H1 (cell line): ENCODE data around the gene GPRC5D. TPM values are rescaled to one million over a fixed set of nuclear protein-coding genes. Genes with fewer than 3 reads are reported as not detected.

Source experiments
- CTCF ChIA-PET: fragments of 300-600 bp; sonication (Branson Sonifier 250); formaldehyde crosslinking; loops from one replicate; lab custom pipeline; 2021; ENCODE audit not compliant: partially characterized antibody; lab: Charles Lee
- POLR2A ChIA-PET: fragments of 300-600 bp; sonication (Branson Sonifier 250); formaldehyde crosslinking; loops from one replicate; lab custom pipeline; 2021; ENCODE audit warnings: inconsistent platforms; ENCODE audit not compliant: partially characterized antibody; lab: Charles Lee
- DNase-seq, 2 experiments: peaks; one replicate each; pipeline versions ENCODE4 v3.0.0 to v3.0.0-alpha.2; 2010 to 2022; ENCODE audit warnings: low spot score in 2 of 2, low read depth in 1 of 2, mixed read lengths in 1 of 2
- FAIRE-seq: peaks from 2 replicates; lab custom pipeline; 2011; peaks lifted over from hg19 to GRCh38; lab: Jason Lieb, UNC
- H2AFZ ChIP-seq: 2 replicates; pipeline ENCODE4 v1.8.1; 2012; ENCODE audit warnings: low read length, inconsistent platforms
- H2AK5ac ChIP-seq: 2 replicates; pipeline ENCODE4 v1.6.1; 2013; ENCODE audit warnings: low read depth, low read length
- H2BK120ac ChIP-seq: replicated peaks from 2 replicates; pipeline ENCODE3; 2013; ENCODE audit warnings: low read depth, low read length, inconsistent platforms
- H2BK12ac ChIP-seq: 2 replicates; pipeline ENCODE4 v1.6.1; 2013; ENCODE audit warnings: low read depth, low read length
- H2BK15ac ChIP-seq: 2 replicates; pipeline ENCODE4 v1.6.1; 2013; ENCODE audit warnings: low read length
- H2BK20ac ChIP-seq: 2 replicates; pipeline ENCODE4 v1.6.1; 2013; ENCODE audit warnings: low read length
- H2BK5ac ChIP-seq: 2 replicates; pipeline ENCODE4 v1.6.1; 2013; ENCODE audit warnings: low read depth, low read length
- H3K14ac ChIP-seq: 2 replicates; pipeline ENCODE4 v1.6.1; 2013; ENCODE audit warnings: inconsistent platforms; ENCODE audit not compliant: insufficient read length
- H3K18ac ChIP-seq: 2 replicates; pipeline ENCODE4 v1.6.1; 2013; ENCODE audit warnings: low read length; ENCODE audit errors: extremely low read depth
- H3K23ac ChIP-seq: 2 replicates; pipeline ENCODE4 v1.6.1; 2013; ENCODE audit warnings: inconsistent platforms; ENCODE audit not compliant: insufficient read length
- H3K23me2 ChIP-seq: 2 replicates; pipeline ENCODE4 v1.6.1; 2013; ENCODE audit warnings: low read depth, low read length
- H3K27ac ChIP-seq: 2 replicates; pipeline ENCODE4 v1.6.1; 2011; ENCODE audit warnings: low read depth, low read length, inconsistent platforms
- H3K27me3 ChIP-seq, 4 experiments: replicated peaks in 1 of 4; 1 replicate in 1 of 4; 2 replicates in 3 of 4; pipeline versions ENCODE4 v1.6.1 to v1.8.1; 2011 to 2013; ENCODE audit warnings: low read length in 3 of 4, mild to moderate bottlenecking in 3 of 4, inconsistent platforms in 2 of 4, mixed read lengths in 2 of 4, moderate library complexity in 1 of 4; ENCODE audit not compliant: control insufficient read depth in 3 of 4, insufficient read depth in 3 of 4; ENCODE audit errors: extremely low read depth in 1 of 4
- H3K36me3 ChIP-seq, 4 experiments: 2 replicates each; pipeline versions ENCODE4 v1.6.1 to v1.8.1; 2011 to 2013; ENCODE audit warnings: mild to moderate bottlenecking in 4 of 4, low read length in 3 of 4, moderate library complexity in 2 of 4, control low read depth in 1 of 4, inconsistent platforms in 1 of 4; ENCODE audit not compliant: insufficient read depth in 4 of 4, control insufficient read depth in 2 of 4
- H3K4ac ChIP-seq: replicated peaks from 2 replicates; pipeline ENCODE3; 2013; ENCODE audit warnings: low read length, low read depth, mixed read lengths, inconsistent platforms; ENCODE audit not compliant: insufficient read length
- H3K4me1 ChIP-seq, 4 experiments: replicated peaks in 1 of 4; 1 replicate in 1 of 4; 2 replicates in 3 of 4; pipeline versions ENCODE4 v1.6.1 to v1.8.1; 2011 to 2013; ENCODE audit warnings: low read length in 3 of 4, inconsistent platforms in 2 of 4, mixed read lengths in 1 of 4; ENCODE audit not compliant: insufficient read depth in 4 of 4, control insufficient read depth in 3 of 4
- H3K4me2 ChIP-seq, 2 experiments: 2 replicates each; pipeline versions ENCODE4 v1.6.1 to v1.8.1; 2011 to 2013; ENCODE audit warnings: low read depth in 2 of 2, low read length in 2 of 2, control low read depth in 1 of 2, inconsistent platforms in 1 of 2, mild to moderate bottlenecking in 1 of 2; ENCODE audit not compliant: insufficient read depth in 1 of 2
- H3K4me3 ChIP-seq, 4 experiments: fragments of 200-600, 300-600 bp in 1 of 4; sonication (generic), shearing (Covaris generic), sonication (Bioruptor Twin) in 1 of 4; 2 replicates each; pipeline versions ENCODE4 v1.5.1 to v1.8.1; 2011 to 2016; ENCODE audit warnings: low read length in 4 of 4, low read depth in 3 of 4, control low read depth in 2 of 4, inconsistent platforms in 2 of 4, mild to moderate bottlenecking in 2 of 4, mixed read lengths in 1 of 4, moderate library complexity in 1 of 4; ENCODE audit not compliant: insufficient read depth in 2 of 4; ENCODE audit errors: extremely low read depth in 1 of 4
- H3K56ac ChIP-seq: replicated peaks from 2 replicates; pipeline ENCODE3; 2013; ENCODE audit warnings: low read depth, mild to moderate bottlenecking, mixed read lengths, low read length, inconsistent platforms; ENCODE audit not compliant: insufficient read length
- H3K79me1 ChIP-seq: 2 replicates; pipeline ENCODE4 v1.6.1; 2013; ENCODE audit warnings: low read depth, low read length, control low read depth
- H3K79me2 ChIP-seq, 2 experiments: 2 replicates each; pipeline versions ENCODE4 v1.6.1 to v1.8.1; 2012 to 2013; ENCODE audit warnings: low read length in 2 of 2, mild to moderate bottlenecking in 2 of 2, inconsistent platforms in 1 of 2; ENCODE audit not compliant: insufficient read depth in 2 of 2, control insufficient read depth in 1 of 2
- H3K9ac ChIP-seq, 4 experiments: replicated peaks in 1 of 4; 1 replicate in 1 of 4; 2 replicates in 3 of 4; pipeline versions ENCODE4 v1.6.1 to v1.8.1; 2011 to 2013; ENCODE audit warnings: low read depth in 3 of 4, low read length in 3 of 4, control low read depth in 2 of 4, mild to moderate bottlenecking in 2 of 4, moderate library complexity in 2 of 4, inconsistent platforms in 1 of 4; ENCODE audit errors: extremely low read depth in 1 of 4
- H3K9me3 ChIP-seq, 2 experiments: 2 replicates each; pipeline versions ENCODE4 v1.6.1 to v1.8.1; 2012 to 2013; ENCODE audit warnings: mild to moderate bottlenecking in 2 of 2, moderate library complexity in 2 of 2, control low read depth in 1 of 2, inconsistent platforms in 1 of 2, low read depth in 1 of 2, low read length in 1 of 2, mixed read lengths in 1 of 2; ENCODE audit not compliant: insufficient read depth in 2 of 2
- H4K20me1 ChIP-seq, 2 experiments: replicated peaks in 1 of 2; 2 replicates each; pipeline versions ENCODE3 to v1.8.1; 2011 to 2013; ENCODE audit warnings: inconsistent platforms in 2 of 2, low read length in 2 of 2, mild to moderate bottlenecking in 1 of 2; ENCODE audit not compliant: insufficient read depth in 2 of 2, control insufficient read depth in 1 of 2
- H4K5ac ChIP-seq: 2 replicates; pipeline ENCODE4 v1.6.1; 2013; ENCODE audit warnings: low read length, low read depth, mixed read lengths, inconsistent platforms; ENCODE audit not compliant: insufficient read length
- H4K8ac ChIP-seq: 2 replicates; pipeline ENCODE4 v1.8.0; 2013; ENCODE audit warnings: mild to moderate bottlenecking, moderate library complexity, low read length, inconsistent platforms; ENCODE audit not compliant: insufficient read depth; ENCODE audit errors: extremely low read depth
- H4K91ac ChIP-seq: replicated peaks from 2 replicates; pipeline ENCODE3; 2013; ENCODE audit warnings: low read length, mixed read lengths, inconsistent platforms; ENCODE audit not compliant: insufficient read length
- ATF2 ChIP-seq: IDR thresholded peaks from 2 replicates; pipeline ENCODE4 v1.6.1; 2012; ENCODE audit warnings: low read length, inconsistent platforms
- EGR1 ChIP-seq: IDR thresholded peaks from 2 replicates; pipeline ENCODE4 v1.6.1; 2011; ENCODE audit warnings: low read depth, low read length, borderline replicate concordance
- GTF2F1 ChIP-seq: IDR thresholded peaks from 2 replicates; pipeline ENCODE4 v1.6.1; 2012; ENCODE audit warnings: low read depth, low read length, improper control_type of control experiment, borderline replicate concordance
- KDM5A ChIP-seq: fragments of 200-600 bp; IDR thresholded peaks from 2 replicates; pipeline ENCODE4 v1.7.1; 2012; ENCODE audit warnings: mild to moderate bottlenecking, low read length, inconsistent platforms, mixed read lengths
- PHF8 ChIP-seq: fragments of 200-600 bp; sonication (generic); conservative IDR thresholded peaks from 2 replicates; pipeline ENCODE4 v1.7.1; 2012; ENCODE audit warnings: low read depth, mild to moderate bottlenecking, inconsistent platforms, low read length, moderate library complexity
- RXRA ChIP-seq: IDR thresholded peaks from 2 replicates; pipeline ENCODE4 v1.6.1; 2011; ENCODE audit warnings: low read depth, mild to moderate bottlenecking, low read length, moderate library complexity; ENCODE audit not compliant: insufficient read depth
- SAP30 ChIP-seq: fragments of 300-600 bp; sonication (generic); IDR thresholded peaks from 2 replicates; pipeline ENCODE4 v1.7.1; 2012; ENCODE audit warnings: low read length, moderate library complexity, mild to moderate bottlenecking, inconsistent platforms; ENCODE audit not compliant: insufficient read depth, insufficient replicate concordance
- SP2 ChIP-seq: IDR thresholded peaks from 2 replicates; pipeline ENCODE4 v1.6.1; 2012; ENCODE audit warnings: mild to moderate bottlenecking, low read length, inconsistent platforms
- TAF7 ChIP-seq: optimal IDR thresholded peaks from 2 replicates; pipeline ENCODE3; 2011; ENCODE audit warnings: low read depth, mild to moderate bottlenecking, inconsistent platforms, low read length, moderate library complexity, borderline replicate concordance
- TEAD4 ChIP-seq: IDR thresholded peaks from 2 replicates; pipeline ENCODE4 v1.6.1; 2012; ENCODE audit warnings: low read depth, low read length, inconsistent platforms, mixed read lengths
- YY1 ChIP-seq: IDR thresholded peaks from 2 replicates; pipeline ENCODE4 v1.6.1; 2011; ENCODE audit warnings: low read depth, mild to moderate bottlenecking, low read length
- WGBS, 2 experiments: shearing (Covaris generic) in 1 of 2; methylation state at CpG; one replicate each; pipeline versions ENCODE4 v1.1.6 to v1.1.7; 2013 to 2015; ENCODE audit warnings: low lambda C conversion rate in 2 of 2, mixed read lengths in 2 of 2, inconsistent platforms in 1 of 2, low coverage in 1 of 2, missing lambda C conversion rate in 1 of 2; ENCODE audit not compliant: insufficient replicate concordance in 2 of 2, insufficient coverage in 1 of 2, insufficient read length in 1 of 2; ENCODE audit errors: extremely low coverage in 1 of 2, missing lambda C conversion rate in 1 of 2; 5-methylcytosine and 5-hydroxymethylcytosine counted together
- long read RNA-seq, 2 experiments: library from RNA in 1 of 2; library from capped mRNA in 1 of 2; stranded (forward); transcript quantifications; one replicate each; pipeline ENCODE4 v2.0.0, GENCODE V29; 2021; ENCODE audit warnings: inconsistent platforms in 1 of 2
- polyA minus RNA-seq, 3 experiments: library from RNA; depleted of rRNA, polyadenylated mRNA; stranded (reverse); fragments of >200 nt; gene quantifications; 1 replicate in 2 of 3; 2 replicates in 1 of 3; pipeline ENCODE4 v1.2.3, GENCODE V29; 2011
- polyA plus RNA-seq, 7 experiments: library from polyadenylated mRNA; depleted of rRNA in 3 of 7; stranded (reverse) in 5 of 7; unstranded in 2 of 7; fragments of >200 nt in 5 of 7; fragments of 200-250 nt in 2 of 7; gene quantifications; 1 replicate in 5 of 7; 2 replicates in 1 of 7; 4 replicates in 1 of 7; pipeline versions ENCODE4 v1.2.1 to v1.2.3, GENCODE V29; 2011 to 2013; ENCODE audit warnings: missing spikeins in 2 of 7, mixed read lengths in 2 of 7
- total RNA-seq: library from RNA; stranded (reverse); fragmentation: NEBNext Ultra II Directional; extraction: Animal tissue kit (Norgen Biotek cat#: 25700); gene quantifications from 2 replicates; pipeline ENCODE4 v1.2.1, GENCODE V29; 2021

The GPRC5D gene
- total RNA-seq, result not detected in 2 replicates
- 0.45 and 0.60 TPM in 2 replicates for polyA plus RNA-seq (2011; rRNA removed)
- polyA plus RNA-seq (2011; cell fraction: cytosol; rRNA removed), result 0.10 TPM
- polyA plus RNA-seq (2011; cell fraction: nucleus; rRNA removed), result 0.47 TPM
- polyA plus RNA-seq (2012, experiment 1 of 2), result 0.41 TPM in 1 of 4 replicates, not detected in the others
- polyA plus RNA-seq (2012, experiment 2 of 2), result not detected
- not detected for polyA plus RNA-seq (2013, experiment 1 of 2)
- polyA plus RNA-seq (2013, experiment 2 of 2), result not detected
- polyA minus RNA-seq (2011; rRNA and poly(A)+ RNA removed), result 0.83 and 2.2 TPM in 2 replicates
- not detected for polyA minus RNA-seq (2011; cell fraction: cytosol; rRNA and poly(A)+ RNA removed)
- polyA minus RNA-seq (2011; cell fraction: nucleus; rRNA and poly(A)+ RNA removed), result not detected
- long read RNA-seq, experiment 1, result 0 reads
- long read RNA-seq, experiment 2, result 0 reads

DNA sequence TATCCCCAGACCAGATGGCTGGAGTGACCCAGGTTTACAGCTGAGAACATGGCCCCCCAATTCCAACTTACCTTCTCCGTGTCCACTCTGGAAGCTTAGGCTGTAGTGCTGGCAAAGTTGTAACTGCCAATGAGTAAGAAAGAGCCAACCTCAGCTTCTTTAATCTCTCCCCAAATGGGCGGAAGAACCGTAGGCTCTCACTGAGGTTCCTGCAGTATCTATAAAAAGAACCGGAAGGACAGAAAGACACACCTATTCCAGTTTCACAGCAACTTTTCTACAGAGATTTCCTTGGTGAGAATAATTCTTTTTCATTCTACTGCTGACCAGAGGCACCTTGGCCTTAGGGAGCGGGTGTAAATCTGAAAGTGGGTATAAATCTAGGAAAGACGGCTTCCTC is at the start of gene GPRC5D:
Gene GPRC5D, minus strand, starts transcription at position 135 of the 400 bp plus-strand sequence. CDS start 1,786 bp downstream, outside the sequence.
- H2BK15ac ChIP-seq, result no peak within 1 kb of the TSS
- H2BK12ac ChIP-seq, result no peak within 1 kb of the TSS
- no peak within 1 kb of the TSS for H3K23ac ChIP-seq
- H3K27me3 ChIP-seq, result no peaks in the 10 kb centered on the region
- H2AFZ ChIP-seq, result no peak within 1 kb of the TSS
- 86% methylated on average over 6 of the region's 6 CpGs; no CpG with 5 or more reads in 1 of the 2 experiments for WGBS, 2 experiments
- CTCF ChIA-PET, result interaction anchor here (0.7 to 1.0 kb wide), 2 partner anchors 15 to 31 kb away, joined by 3 to 4 read pairs; no protein-coding TSS in a partner anchor
- H4K5ac ChIP-seq, result no peak within 1 kb of the TSS
- no peak within 1 kb of the TSS for H3K4ac ChIP-seq
- no peak for DNase-seq
- H3K56ac ChIP-seq, result no peak within 1 kb of the TSS
- H3K36me3 ChIP-seq, result no peaks in the 10 kb centered on the region
- H2BK20ac ChIP-seq, result no peak within 1 kb of the TSS
- H3K79me1 ChIP-seq, result no peaks in the 10 kb centered on the region
- no peaks in the 10 kb centered on the region for H4K20me1 ChIP-seq
- no peak within 1 kb of the TSS for H4K91ac ChIP-seq
- H3K9ac ChIP-seq, result no peak within 1 kb of the TSS
- H2BK120ac ChIP-seq, result no peak within 1 kb of the TSS
- no peak within 1 kb of the TSS for H3K18ac ChIP-seq
- H3K4me1 ChIP-seq, result no peaks in the 10 kb centered on the region
- H2BK5ac ChIP-seq, result no peak within 1 kb of the TSS
- no peaks in the 10 kb centered on the region for H3K9me3 ChIP-seq
- no peaks in the 10 kb centered on the region for H3K23me2 ChIP-seq
- H3K4me3 ChIP-seq, result no peak within 1 kb of the TSS
- no peak for FAIRE-seq
- no peak within 1 kb of the TSS for H2AK5ac ChIP-seq
- no peak within 1 kb of the TSS for H3K14ac ChIP-seq
- H3K4me2 ChIP-seq, result no peak within 1 kb of the TSS
- H3K79me2 ChIP-seq, result no peaks in the 10 kb centered on the region
- POLR2A ChIA-PET, result interaction anchor here (0.9 kb wide), 1 partner anchor 11 kb away, joined by 3 read pairs; no protein-coding TSS in a partner anchor
- H4K8ac ChIP-seq, result no peak within 1 kb of the TSS
- H3K27ac ChIP-seq, result no peak within 1 kb of the TSS
- no peak for TF ChIP-seq ATF2
- TF ChIP-seq PHF8, result no peak
- no peak for TF ChIP-seq GTF2F1
- no peak for TF ChIP-seq EGR1
- no peak for TF ChIP-seq TAF7
- TF ChIP-seq SAP30, result no peak
- no peak for TF ChIP-seq TEAD4
- no peak for TF ChIP-seq YY1
- TF ChIP-seq SP2, result no peak
- no peak for TF ChIP-seq KDM5A
- no peak for TF ChIP-seq RXRA
